ENCODE results near the gene LRP1B.

The LRP1B gene

GRCh38 chr2:141508806-141509595 is 621.8 kb downstream of the LRP1B start:
- DNase-seq (ENCODE audit: low read depth) = no peak

DNA sequence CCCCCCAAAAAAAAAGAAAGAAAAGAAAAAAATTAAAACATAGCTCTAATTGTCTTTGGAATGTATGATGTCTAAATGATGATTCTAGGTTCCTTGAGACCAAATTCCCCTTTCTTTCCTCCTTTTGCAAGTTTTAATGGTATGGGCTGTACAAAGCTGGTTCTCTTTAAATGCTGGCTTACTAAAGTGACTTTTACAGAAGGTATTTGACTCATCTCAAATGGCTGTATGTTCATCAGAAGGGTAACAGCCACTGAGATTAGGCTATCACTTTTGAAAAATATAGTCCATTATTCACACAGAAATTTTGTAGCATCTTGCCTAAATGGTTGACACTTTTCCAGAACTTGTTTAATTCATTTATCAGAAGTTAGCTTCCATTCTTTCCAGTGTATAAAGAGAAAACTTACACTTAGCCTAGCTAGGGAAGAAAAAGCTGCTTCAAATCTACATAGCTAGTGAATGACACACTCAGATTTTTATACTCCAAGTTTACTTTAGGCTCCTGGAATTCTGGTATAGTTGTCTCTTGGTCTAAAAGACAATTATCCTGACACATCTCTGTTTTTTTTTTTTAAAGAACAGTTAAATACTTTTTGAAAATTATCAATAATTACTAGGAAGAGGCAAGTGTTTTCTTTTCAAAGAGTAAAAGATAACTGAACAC is 622.6 kb downstream of the LRP1B start:
- no peak for DNase-seq (ENCODE audit: low read depth)

DNA sequence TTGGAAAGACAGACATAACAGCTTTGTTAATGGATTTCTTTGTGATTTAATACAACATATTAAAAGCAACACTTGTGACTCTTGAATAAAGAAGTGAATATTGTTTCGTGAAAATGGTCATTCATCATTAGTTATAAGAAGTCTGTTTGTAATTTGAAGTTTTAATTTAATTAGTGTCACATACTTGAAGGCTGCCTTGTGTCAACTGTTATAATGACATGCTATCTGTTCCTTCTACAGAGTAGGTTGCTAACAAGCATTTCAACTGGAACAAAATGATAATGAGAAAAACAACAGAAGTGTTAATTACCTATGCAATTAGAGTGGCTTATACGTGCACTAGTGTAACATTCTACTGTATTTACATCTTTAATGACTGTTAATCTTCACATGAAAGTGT is 624.7 kb downstream of the LRP1B start:
- no peak for DNase-seq (ENCODE audit: low read depth)

DNA sequence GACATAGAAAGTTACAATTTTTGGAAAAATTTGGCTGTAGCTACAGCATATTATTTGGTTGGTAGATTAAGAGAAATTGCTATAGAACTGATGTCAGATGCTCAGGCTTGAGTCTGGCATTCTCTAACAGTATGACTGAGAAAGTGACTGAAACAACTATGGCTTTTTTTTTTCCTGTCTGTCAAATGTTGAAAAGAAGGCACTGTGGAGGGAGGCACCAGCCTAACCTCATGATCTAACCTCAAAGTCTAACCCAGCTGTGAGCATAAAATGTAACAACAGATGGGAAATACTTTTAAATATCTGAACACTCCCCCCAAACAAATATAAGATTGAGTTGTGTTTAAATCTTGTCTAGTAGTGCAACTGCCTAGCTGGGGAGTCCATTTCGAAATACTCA is 629.1 kb downstream of the LRP1B start:
- DNase-seq (ENCODE audit: low read depth) = no peak

DNA sequence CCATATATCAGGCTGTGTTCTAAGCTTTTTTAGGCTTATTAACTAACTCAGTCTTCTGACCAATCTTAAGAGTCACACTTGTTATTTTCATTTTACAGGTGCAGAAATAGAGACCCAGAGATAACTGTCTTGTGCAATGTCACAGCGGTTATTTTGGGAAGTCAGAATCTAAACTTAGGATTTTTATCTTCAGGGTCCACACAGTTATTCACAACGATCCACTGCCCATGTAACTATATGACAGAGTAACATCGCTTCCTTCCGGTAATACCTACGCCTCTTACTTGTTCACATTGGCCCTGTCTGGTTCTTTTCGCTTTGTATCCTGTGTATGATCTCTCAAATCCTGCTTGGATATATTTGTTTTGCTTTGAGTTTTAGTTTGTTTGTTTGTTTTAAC is 631.7 kb downstream of the LRP1B start:
- no peak for DNase-seq (ENCODE audit: low read depth)

GRCh38 chr2:141498561-141498960 is 632.3 kb downstream of the LRP1B start:
- no peak for DNase-seq (ENCODE audit: low read depth)

GRCh38 chr2:141497272-141497671 is 633.5 kb downstream of the LRP1B start:
- DNase-seq (ENCODE audit: low read depth) = no peak

- no peak for DNase-seq (ENCODE audit: low read depth)
Observed at GRCh38 chr2:141496810-141497209, 634.0 kb downstream of the LRP1B start.

DNA sequence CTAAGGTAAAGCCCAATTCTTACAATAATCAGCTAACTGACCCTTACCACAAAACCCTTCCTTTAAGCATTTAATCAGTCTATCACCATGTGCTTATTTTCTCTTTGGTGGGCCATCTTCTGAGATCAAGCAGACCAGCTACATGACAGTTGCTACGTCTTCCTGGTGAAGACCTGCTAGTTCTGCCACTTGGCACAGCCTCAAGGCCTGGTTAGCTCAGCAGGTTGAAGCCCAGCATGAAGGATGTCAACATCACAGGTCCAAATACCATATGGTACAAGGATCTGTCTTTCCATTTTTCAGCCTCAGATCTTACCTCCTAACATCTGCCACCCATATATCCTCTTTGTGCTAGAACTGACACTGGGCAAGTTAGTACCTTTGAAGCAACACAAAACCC is 636.9 kb downstream of the LRP1B start:
- DNase-seq (ENCODE audit: low read depth) = no peak

- no peak for DNase-seq (ENCODE audit: low read depth)
Observed at GRCh38 chr2:141492816-141493215, 638.0 kb downstream of the LRP1B start.

- DNase-seq (ENCODE audit: low read depth) = no peak
Observed at GRCh38 chr2:141490886-141491285, 639.9 kb downstream of the LRP1B start.

DNA sequence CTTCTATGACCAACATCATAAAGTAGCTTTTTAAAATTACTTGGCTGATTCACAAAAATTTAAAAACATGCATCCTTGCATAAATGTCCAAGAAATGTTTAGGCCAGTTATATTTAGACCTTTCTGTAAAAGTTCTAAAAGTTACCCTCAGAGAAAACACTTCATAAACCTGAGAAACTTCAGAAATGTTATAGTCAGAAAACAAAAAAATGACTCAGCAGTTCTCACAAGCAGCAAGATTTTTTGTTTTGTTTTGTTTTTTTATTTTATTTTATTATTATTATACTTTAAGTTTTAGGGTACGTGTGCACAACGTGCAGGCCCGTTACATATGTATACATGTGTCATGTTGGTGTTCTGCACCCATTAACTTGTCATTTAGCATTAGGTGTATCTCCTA is 648.1 kb downstream of the LRP1B start:
- DNase-seq (ENCODE audit: low read depth) = no peak

GRCh38 chr2:141475801-141476200 is 655.0 kb downstream of the LRP1B start:
- no peak for DNase-seq (ENCODE audit: low read depth)

DNA sequence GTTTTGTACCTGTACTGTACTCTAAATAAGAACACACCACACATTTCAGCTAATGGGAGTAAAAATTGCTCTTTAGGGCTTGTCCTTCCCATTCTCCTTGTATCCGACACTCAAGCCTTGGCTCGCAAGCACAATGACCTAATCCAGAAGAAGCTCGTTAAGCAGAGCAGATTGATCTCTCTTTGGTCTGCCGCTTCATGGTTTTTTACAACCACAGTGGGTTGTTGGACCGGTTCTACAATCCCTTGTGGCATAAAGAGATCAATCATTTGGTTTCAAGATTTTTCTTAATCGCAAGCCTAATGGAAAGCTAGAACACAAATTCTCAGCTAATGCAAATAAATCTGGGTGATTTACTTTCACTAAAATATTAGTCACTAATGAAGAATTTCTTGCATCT is 662.1 kb downstream of the LRP1B start:
- no peak for DNase-seq (ENCODE audit: low read depth)

- no peak for DNase-seq (ENCODE audit: low read depth)
Observed at GRCh38 chr2:141467331-141467730, 663.5 kb downstream of the LRP1B start.

DNA sequence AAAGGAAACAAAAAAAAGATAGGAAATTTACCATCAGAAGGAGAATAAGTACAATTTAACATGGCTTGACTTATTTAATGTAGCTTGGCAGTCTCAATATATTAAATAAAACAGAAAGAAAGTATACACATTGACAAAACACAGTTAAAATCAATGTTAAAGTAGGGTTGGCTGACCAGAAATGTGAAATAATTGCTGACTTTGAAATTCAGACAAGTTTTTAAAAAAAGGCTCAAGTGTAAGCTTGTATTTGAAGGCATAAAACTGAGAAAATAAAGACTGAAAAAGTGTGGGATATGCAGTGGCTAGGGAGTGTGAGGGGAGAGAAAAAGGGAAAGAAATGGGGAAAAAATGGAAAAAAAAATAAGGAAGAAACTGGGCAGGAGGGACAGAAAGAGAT is 665.8 kb downstream of the LRP1B start:
- no peak for DNase-seq (ENCODE audit: low read depth)

DNA sequence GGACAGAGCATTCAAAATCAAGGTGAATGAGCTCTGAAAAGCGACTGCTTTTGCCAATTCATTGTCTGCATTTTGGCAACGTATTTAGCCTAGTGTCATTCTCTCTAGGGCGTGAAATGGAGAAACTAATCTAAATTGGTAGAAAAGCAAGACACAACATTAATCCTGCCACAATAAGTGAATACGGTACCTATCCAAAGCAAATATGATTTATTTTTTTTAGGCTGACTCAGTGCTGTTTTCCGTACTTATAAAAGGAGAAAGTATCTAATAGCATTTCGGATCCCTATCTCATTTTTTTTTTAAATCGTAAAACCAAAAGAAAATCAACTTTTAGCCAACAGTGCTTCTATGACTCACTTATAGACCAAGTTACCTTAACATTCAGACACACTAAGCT is 672.5 kb downstream of the LRP1B start:
- no peak for DNase-seq (ENCODE audit: low read depth)

GRCh38 chr2:141455877-141456276 is 674.9 kb downstream of the LRP1B start:
- DNase-seq (ENCODE audit: low read depth) = no peak

DNA sequence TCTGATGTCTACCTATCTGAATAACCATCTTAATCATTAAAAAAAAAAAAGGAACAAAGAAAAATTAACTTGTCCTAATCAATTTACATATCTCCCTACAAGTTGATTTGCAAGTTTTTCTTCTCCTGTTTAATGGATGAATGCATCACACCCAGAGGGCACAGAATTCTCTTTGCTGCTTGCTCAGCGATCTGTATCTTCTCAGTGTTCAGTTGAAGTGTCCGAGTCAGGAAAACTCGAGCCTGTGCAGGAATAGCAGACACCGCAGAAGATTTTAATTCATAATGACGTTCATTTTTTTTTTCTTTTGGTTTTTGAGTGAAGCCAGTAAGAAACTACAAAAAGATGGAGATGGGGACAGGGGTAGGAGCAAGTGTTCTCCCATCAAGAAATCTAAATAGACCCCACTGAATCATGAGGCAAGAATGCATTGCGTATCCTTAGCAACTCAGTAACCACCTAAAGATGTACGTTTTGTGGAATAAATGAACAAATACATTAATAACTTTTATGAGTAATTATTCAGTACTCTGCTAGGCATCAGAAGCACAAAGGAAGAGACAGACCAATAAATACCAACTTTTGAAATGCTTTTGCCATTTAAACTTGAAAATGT is 675.5 kb downstream of the LRP1B start:
- DNase-seq (ENCODE audit: low read depth) = no peak

DNA sequence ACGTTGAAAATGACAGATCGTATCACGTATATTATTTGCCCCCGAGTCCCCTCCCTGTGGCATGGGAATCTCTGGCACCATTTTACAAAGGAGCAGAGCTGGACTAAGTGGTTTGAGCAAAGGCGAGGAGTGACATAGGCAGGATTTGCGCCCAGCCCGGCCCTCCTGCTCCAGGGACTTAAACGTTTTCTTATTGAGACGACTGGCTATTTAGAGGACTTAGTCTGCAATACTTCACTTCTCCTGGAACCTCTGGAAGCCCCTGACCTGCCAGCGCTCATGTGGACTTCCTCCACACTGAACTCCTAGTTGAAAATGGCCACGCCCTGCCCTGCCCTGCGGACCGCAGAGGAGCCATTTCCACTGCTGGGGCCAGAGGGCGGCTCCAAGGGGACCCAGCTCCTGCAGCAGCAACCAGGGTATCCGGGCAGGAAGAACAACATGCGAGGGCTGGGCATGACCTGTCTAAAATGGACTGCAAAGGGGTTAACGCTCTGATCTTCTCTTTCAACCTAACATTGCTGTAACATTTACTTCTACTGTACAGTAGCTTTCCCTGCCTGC is 690.7 kb downstream of the LRP1B start:
- DNase-seq (ENCODE audit: low read depth) = no peak

- DNase-seq (ENCODE audit: low read depth) = no peak
Observed at GRCh38 chr2:141439524-141439923, 691.3 kb downstream of the LRP1B start.

GRCh38 chr2:141438536-141438935 is 692.3 kb downstream of the LRP1B start:
- no peak for DNase-seq (ENCODE audit: low read depth)

GRCh38 chr2:141437521-141437920 is 693.3 kb downstream of the LRP1B start:
- no peak for DNase-seq (ENCODE audit: low read depth)
